Astrocyte of the spinal cord (primary cell): ENCODE results near the gene ZNF155.

ENCODE experiments used
- DNase-seq: peaks from one replicate; pipeline ENCODE4 v3.0.0; 2011; ENCODE audit warnings: low read depth, low spot score
- H3K4me3 ChIP-seq: 2 replicates; pipeline ENCODE4 v1.5.1; 2011; ENCODE audit warnings: low read depth, mild to moderate bottlenecking, low read length, moderate library complexity
- in situ Hi-C: cut with HindIII; loops from 2 replicates; pipeline ENCODE4 v1.10.0; 2017; ENCODE audit warnings: low sequenced_read_pairs
- TF ChIP-seq, protein P1 (sequence below): IDR thresholded peaks from 2 replicates; pipeline ENCODE4 v1.5.1; 2012; ENCODE audit warnings: low read depth, mild to moderate bottlenecking, low read length, inconsistent platforms

Gene ZNF155

DNA sequence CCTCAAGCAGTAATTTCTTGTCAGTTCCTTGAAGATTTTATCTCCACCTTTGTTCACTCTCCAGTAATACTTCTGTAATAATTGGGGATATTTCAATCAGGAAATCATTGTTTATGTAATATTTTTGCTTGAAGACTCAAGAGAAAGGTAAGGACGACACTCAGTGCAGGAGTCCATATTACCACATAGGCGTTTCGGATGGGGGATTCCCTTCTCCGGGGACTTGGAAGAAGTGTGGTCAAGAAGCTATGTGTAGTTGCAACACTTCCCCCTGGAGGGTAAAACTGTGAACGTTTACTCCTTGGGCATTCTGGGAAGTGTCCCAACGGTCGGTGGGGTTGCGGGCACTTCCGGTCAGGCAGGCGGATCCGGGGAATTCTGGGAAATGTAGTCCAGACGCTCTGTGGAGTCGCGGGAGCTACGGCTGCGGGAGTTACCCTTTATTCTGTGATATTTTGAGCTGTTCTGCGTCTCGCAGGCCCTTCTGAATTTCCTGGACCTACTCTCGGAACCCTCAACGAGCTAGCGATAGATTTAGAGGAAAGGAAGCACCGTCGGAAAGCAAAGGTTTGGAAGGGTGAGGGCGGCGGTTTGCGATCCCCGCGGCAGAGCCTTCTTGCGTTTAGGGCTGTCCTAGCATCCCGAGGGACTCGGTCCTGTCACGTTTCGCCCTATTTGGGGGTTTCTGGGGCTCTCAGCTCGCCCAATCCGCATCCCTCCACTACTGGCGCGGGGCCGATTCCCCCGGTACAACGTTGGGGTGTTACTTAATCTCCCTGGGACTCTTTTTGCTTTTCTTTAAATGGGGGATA, 32.9 kb upstream of the ZNF155 start, which contains the start of gene ZNF221:
Gene ZNF221, plus strand, starts transcription at position 395 of the 812 bp plus-strand sequence. CDS start 11,499 bp downstream, outside the sequence.
- in situ Hi-C loops = no loop called here
- TF ChIP-seq, protein P1, sequence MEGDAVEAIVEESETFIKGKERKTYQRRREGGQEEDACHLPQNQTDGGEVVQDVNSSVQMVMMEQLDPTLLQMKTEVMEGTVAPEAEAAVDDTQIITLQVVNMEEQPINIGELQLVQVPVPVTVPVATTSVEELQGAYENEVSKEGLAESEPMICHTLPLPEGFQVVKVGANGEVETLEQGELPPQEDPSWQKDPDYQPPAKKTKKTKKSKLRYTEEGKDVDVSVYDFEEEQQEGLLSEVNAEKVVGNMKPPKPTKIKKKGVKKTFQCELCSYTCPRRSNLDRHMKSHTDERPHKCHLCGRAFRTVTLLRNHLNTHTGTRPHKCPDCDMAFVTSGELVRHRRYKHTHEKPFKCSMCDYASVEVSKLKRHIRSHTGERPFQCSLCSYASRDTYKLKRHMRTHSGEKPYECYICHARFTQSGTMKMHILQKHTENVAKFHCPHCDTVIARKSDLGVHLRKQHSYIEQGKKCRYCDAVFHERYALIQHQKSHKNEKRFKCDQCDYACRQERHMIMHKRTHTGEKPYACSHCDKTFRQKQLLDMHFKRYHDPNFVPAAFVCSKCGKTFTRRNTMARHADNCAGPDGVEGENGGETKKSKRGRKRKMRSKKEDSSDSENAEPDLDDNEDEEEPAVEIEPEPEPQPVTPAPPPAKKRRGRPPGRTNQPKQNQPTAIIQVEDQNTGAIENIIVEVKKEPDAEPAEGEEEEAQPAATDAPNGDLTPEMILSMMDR = peak; percentile 58
- peak within 1 kb of the TSS; percentile 95 for H3K4me3 ChIP-seq
- peak; percentile 98 for DNase-seq

DNA sequence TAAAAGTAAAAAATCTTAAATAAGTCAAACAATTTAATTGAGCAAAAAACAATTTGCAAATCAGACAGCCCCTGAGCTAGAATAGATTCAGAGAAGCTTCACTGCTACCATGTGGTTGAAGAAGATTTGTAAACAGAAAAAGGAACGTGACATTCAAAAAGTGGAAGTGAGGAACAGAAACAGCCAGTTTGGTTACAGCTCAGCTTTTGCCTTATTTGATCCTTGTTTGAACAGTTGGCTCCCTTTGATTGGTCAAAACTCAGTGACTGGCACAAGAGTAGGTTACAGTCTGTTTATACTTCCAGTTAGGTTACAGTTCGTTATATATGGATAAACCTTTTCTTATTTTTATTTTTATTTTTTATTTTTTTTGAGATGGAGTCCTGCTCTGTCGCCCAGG, 27.2 kb upstream of the ZNF155 start:
- DNase-seq = no peak
- TF ChIP-seq, protein P1 = no peak
- H3K4me3 ChIP-seq = no peak overlapping the region
- in situ Hi-C loops = no loop called here

DNA sequence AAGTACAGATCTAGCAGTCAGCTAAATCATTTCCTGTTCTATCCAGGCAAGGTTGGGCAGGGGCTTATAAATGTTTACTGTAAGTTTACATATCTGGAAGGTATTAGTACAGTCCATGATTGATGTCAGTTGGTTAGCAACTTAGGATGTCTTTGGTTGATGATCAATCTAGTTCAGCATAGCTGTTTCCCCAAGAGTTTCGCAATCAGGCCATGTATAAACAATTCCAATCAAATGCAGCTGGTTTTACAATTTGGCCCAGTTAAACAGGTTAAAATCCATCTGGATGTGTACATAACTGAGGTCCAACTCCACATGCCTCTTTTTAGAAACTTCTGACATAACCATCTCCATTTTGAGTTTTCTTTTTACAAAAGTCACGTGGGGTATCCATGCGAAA, 26.1 kb upstream of the ZNF155 start:
- in situ Hi-C loops = no loop called here
- peak; percentile 5 for DNase-seq
- TF ChIP-seq, protein P1 = no peak
- H3K4me3 ChIP-seq = no peak overlapping the region

DNA sequence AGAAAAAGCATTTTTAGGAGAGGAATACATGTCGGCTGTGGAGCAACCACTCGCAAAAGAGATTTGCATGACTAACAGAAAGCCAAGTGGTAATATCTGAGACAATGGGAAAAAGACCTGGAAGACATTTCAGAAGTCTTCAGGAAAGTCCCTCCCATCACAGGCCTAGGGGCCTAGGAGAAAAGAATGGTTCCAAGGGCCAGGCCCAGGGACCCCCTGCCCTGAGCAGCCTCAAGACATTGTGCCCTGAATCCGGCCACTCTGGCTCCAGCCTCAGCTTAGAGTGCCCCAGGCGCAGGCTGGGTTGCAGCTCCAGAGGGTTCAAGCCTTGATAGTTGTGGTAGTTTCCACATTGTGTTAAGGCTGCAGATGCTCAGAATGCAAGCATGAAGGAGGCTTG, 23.6 kb upstream of the ZNF155 start:
- TF ChIP-seq, protein P1 = no peak
- no peak for DNase-seq
- in situ Hi-C loops = no loop called here
- no peak overlapping the region for H3K4me3 ChIP-seq

DNA sequence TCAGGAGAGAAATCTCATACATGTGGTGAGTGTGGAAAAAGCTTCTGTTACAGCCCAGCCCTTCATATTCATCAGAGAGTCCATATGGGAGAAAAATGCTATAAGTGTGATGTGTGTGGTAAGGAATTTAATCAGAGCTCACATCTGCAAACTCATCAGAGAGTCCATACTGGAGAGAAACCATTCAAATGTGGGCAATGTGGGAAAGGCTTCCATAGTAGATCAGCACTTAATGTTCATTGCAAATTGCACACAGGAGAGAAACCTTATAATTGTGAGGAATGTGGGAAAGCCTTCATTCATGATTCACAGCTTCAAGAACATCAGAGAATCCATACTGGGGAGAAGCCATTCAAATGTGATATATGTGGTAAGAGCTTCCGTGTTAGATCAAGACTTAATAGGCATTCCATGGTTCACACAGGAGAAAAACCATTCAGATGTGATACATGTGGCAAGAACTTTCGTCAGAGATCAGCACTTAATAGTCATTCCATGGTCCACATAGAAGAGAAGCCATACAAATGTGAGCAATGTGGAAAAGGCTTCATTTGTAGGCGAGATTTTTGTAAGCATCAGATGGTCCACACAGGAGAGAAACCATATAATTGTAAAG, 17.8 kb upstream of the ZNF155 start:
- DNase-seq = peak; percentile 11
- TF ChIP-seq, protein P1 = no peak
- in situ Hi-C loops = no loop called here
- no peak overlapping the region for H3K4me3 ChIP-seq

DNA sequence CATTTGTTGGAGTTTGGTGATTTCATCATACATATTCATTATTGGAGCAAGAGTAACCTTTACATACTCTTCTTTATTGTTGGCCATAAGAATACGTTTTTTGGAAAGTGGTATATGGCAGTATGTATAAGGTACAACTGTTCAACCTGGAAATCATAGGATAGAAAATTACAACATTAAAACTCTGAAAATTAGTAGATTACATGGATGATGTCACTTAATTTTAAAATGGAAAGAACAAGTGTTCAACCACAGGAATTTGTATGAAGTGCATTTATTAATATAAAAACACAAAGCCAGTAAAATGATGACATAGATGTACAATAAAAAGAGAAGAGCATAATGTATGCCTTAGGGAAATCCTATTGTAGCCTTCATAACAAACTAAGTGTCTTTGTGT, 7.3 kb upstream of the ZNF155 start:
- in situ Hi-C loops = no loop called here
- TF ChIP-seq, protein P1 = no peak
- DNase-seq = no peak

More for the DNA sequence above, 7.3 kb upstream of the ZNF155 start:
- H3K4me3 ChIP-seq = no peak overlapping the region
